GM19025 (cell line): ENCODE data around the gene MAT2B.
"Not testable (repeated sequence)": the region's sequence is repeated elsewhere in the genome, so short reads cannot be mapped to it uniquely, and the experiment has no call there.

Source experiments
- ATAC-seq: cut with Tn5 transposase; IDR thresholded peaks from one replicate; pipeline ENCODE4 v1.9.1; 2021; ENCODE audit warnings: mild to moderate bottlenecking, low read depth, moderate library complexity; ENCODE audit not compliant: unreplicated experiment

Gene MAT2B

GRCh38 chr5:163503106-163504078, 2.0 kb upstream of the MAT2B start:
- no peak for ATAC-seq

GRCh38 chr5:163504079-163504931, 1.1 kb upstream of the MAT2B start:
- no peak for ATAC-seq

- ATAC-seq, result no peak
These were observed 411 bp upstream of the MAT2B start for GRCh38 chr5:163505049-163505367.

GRCh38 chr5:163506095-163506457, 657 bp downstream of the MAT2B start:
- peak; percentile 8 for ATAC-seq

- ATAC-seq, result no peak
These were observed 1.3 kb downstream of the MAT2B start for GRCh38 chr5:163506726-163507125.

GRCh38 chr5:163508753-163509152, 3.3 kb downstream of the MAT2B start:
- ATAC-seq, result no peak

- no peak for ATAC-seq
These were observed 4.0 kb downstream of the MAT2B start for GRCh38 chr5:163509291-163509951.

- no peak for ATAC-seq
These were observed 7.1 kb downstream of the MAT2B start for GRCh38 chr5:163512526-163512925.

GRCh38 chr5:163525096-163525495, 19.7 kb downstream of the MAT2B start:
- ATAC-seq, result no peak

- no peak for ATAC-seq
These were observed 24.3 kb downstream of the MAT2B start for GRCh38 chr5:163529698-163530097.

- no peak for ATAC-seq
These were observed 25.9 kb downstream of the MAT2B start for GRCh38 chr5:163531272-163531671.

GRCh38 chr5:163532171-163533084, 27.0 kb downstream of the MAT2B start:
- no peak for ATAC-seq

GRCh38 chr5:163533223-163533622, 27.8 kb downstream of the MAT2B start:
- no peak for ATAC-seq

- no peak for ATAC-seq
These were observed 29.2 kb downstream of the MAT2B start for GRCh38 chr5:163534492-163535094.

- ATAC-seq, result no peak
These were observed 29.9 kb downstream of the MAT2B start for GRCh38 chr5:163535290-163535689.

- ATAC-seq, result not testable (repeated sequence)
These were observed 31.0 kb downstream of the MAT2B start for GRCh38 chr5:163536442-163536841.

GRCh38 chr5:163540696-163541095, 35.3 kb downstream of the MAT2B start:
- ATAC-seq, result no peak

GRCh38 chr5:163542771-163543170, 37.4 kb downstream of the MAT2B start:
- ATAC-seq, result no peak

GRCh38 chr5:163544041-163544440, 38.6 kb downstream of the MAT2B start:
- no peak for ATAC-seq

GRCh38 chr5:163544836-163545235, 39.4 kb downstream of the MAT2B start:
- ATAC-seq, result no peak
